ENCODE results near the gene RFX7.

DNA sequence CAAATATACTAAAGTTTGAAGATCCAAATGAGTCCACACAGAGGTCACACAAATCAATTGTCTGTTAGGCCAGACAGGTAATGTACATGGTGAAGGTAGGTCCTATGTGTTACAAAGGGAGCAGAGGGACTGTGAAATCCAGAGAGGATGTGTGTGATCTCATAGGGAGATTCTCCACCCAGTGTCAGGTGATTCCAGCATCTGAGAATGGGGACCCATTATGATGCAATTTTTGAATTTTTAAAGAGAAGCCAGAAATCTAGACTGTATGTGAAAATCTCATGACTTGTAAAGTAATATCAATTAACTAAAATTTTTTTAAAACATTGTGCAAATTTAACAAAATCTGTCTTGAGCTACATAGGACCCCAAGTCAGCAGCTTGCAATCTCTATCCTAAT, 192.0 kb downstream of the RFX7 start:
- TF ChIP-seq POLR2A (IDR thresholded peaks at IDR 0.05; ENCODE audit: low read depth, low read length) (no peak), POLR2AphosphoS5 (IDR thresholded peaks at IDR 0.05; ENCODE audit: low read depth, low read length) (no peak)

Data from GM12892 (cell line).